CD14-positive monocyte (primary cell): Measurements from ENCODE around the gene MBP. TPM values are rescaled to one million over a fixed set of nuclear protein-coding genes. Genes with fewer than 3 reads are reported as not detected.

Experiments used
- DNase-seq, 3 donors: peaks; one replicate each; pipeline ENCODE4 v3.0.0-alpha.2; 2011 to 2022
- H2AFZ ChIP-seq: 2 replicates; pipeline ENCODE4 v1.6.0; 2012; ENCODE audit warnings: mild to moderate bottlenecking, low read depth, low read length, inconsistent platforms; ENCODE audit not compliant: insufficient read depth, poor library complexity, severe bottlenecking
- H3K27ac ChIP-seq, 2 donors: 1 replicate in 1 of 2; 2 replicates in 1 of 2; pipeline ENCODE4 v1.5.1; 2012 to 2013; ENCODE audit warnings: low read length in 2 of 2, control low read depth in 1 of 2, inconsistent platforms in 1 of 2, low read depth in 1 of 2, mild to moderate bottlenecking in 1 of 2
- H3K27me3 ChIP-seq, 2 donors: one replicate each; pipeline versions ENCODE4 v1.6.0 to v1.6.1; 2011 to 2013; ENCODE audit warnings: low read length in 2 of 2; ENCODE audit not compliant: control insufficient read depth in 2 of 2, insufficient read depth in 2 of 2
- H3K36me3 ChIP-seq, 2 donors: replicated peaks in 1 of 2; 1 replicate in 1 of 2; 2 replicates in 1 of 2; pipeline versions ENCODE4 v1.5.1 to v1.6.1; 2012 to 2013; ENCODE audit warnings: low read length in 2 of 2, control low read depth in 1 of 2, inconsistent platforms in 1 of 2, mild to moderate bottlenecking in 1 of 2; ENCODE audit not compliant: insufficient read depth in 2 of 2, control insufficient read depth in 1 of 2
- H3K4me1 ChIP-seq, 2 donors: 1 replicate in 1 of 2; 2 replicates in 1 of 2; pipeline versions ENCODE4 v1.5.1 to v1.6.1; 2012 to 2013; ENCODE audit warnings: low read length in 2 of 2, control low read depth in 1 of 2, inconsistent platforms in 1 of 2, mild to moderate bottlenecking in 1 of 2, moderate library complexity in 1 of 2; ENCODE audit not compliant: insufficient read depth in 2 of 2, control insufficient read depth in 1 of 2
- H3K4me2 ChIP-seq: replicated peaks from 2 replicates; pipeline ENCODE3; 2012; ENCODE audit warnings: low read length, moderate library complexity, mild to moderate bottlenecking; ENCODE audit not compliant: poor library complexity, severe bottlenecking; ENCODE audit errors: extremely low read depth
- H3K4me3 ChIP-seq, 3 experiments: fragments of 200-600 bp in 1 of 3; sonication (generic) in 1 of 3; replicated peaks in 1 of 3; 1 replicate in 2 of 3; 2 replicates in 1 of 3; pipeline ENCODE4 v1.5.1; 2011 to 2013; ENCODE audit warnings: low read length in 3 of 3, mild to moderate bottlenecking in 3 of 3, control low read depth in 2 of 3, low read depth in 2 of 3, inconsistent platforms in 1 of 3, moderate library complexity in 1 of 3
- H3K79me2 ChIP-seq: 2 replicates; pipeline ENCODE4 v1.6.0; 2012; ENCODE audit warnings: mild to moderate bottlenecking, control low read depth, inconsistent platforms, low read length, moderate library complexity; ENCODE audit not compliant: insufficient read depth
- H3K9ac ChIP-seq: 2 replicates; pipeline ENCODE4 v1.6.0; 2017; ENCODE audit warnings: low read length, mild to moderate bottlenecking; ENCODE audit not compliant: insufficient read depth, poor library complexity, severe bottlenecking
- H3K9me3 ChIP-seq, 2 donors: replicated peaks in 1 of 2; 1 replicate in 1 of 2; 2 replicates in 1 of 2; pipeline versions ENCODE4 v1.5.1 to v1.6.1; 2012 to 2013; ENCODE audit warnings: low read length in 2 of 2, control low read depth in 1 of 2; ENCODE audit not compliant: control insufficient read depth in 1 of 2, insufficient read depth in 1 of 2
- H4K20me1 ChIP-seq: 2 replicates; pipeline ENCODE4 v1.6.0; 2012; ENCODE audit warnings: mild to moderate bottlenecking, low read length, control low read depth, moderate library complexity; ENCODE audit not compliant: insufficient read depth
- H3K27ac Mint-ChIP-seq, 7 donors: one replicate each; pipeline ENCODE4 v1.8.0; 2020; ENCODE audit warnings: mild to moderate bottlenecking in 7 of 7, mixed read lengths in 7 of 7, moderate library complexity in 6 of 7, inconsistent platforms in 2 of 7
- H3K27me3 Mint-ChIP-seq, 3 donors: one replicate each; pipeline ENCODE4 v1.8.0; 2021 to 2022; ENCODE audit warnings: low read depth in 3 of 3, mild to moderate bottlenecking in 3 of 3, mixed read lengths in 3 of 3, moderate library complexity in 3 of 3, inconsistent platforms in 1 of 3
- H3K36me3 Mint-ChIP-seq, 2 donors: one replicate each; pipeline ENCODE4 v1.8.0; 2020; ENCODE audit warnings: mixed read lengths in 2 of 2, inconsistent platforms in 1 of 2, mild to moderate bottlenecking in 1 of 2
- H3K4me1 Mint-ChIP-seq: one replicate; pipeline ENCODE4 v1.8.0; 2020; ENCODE audit warnings: mild to moderate bottlenecking, mixed read lengths
- H3K4me3 Mint-ChIP-seq, 2 donors: one replicate each; pipeline ENCODE4 v1.8.0; 2020; ENCODE audit warnings: mild to moderate bottlenecking in 2 of 2, mixed read lengths in 2 of 2, moderate library complexity in 1 of 2
- H3K9me3 Mint-ChIP-seq, 7 donors: one replicate each; pipeline ENCODE4 v1.8.0; 2020 to 2022; ENCODE audit warnings: mixed read lengths in 7 of 7, mild to moderate bottlenecking in 6 of 7, moderate library complexity in 6 of 7, inconsistent platforms in 2 of 7
- CTCF ChIP-seq: fragments of 200-600 bp; IDR thresholded peaks from one replicate; pipeline ENCODE4 v1.8.0; 2022; ENCODE audit warnings: antibody characterized with exemption, mild to moderate bottlenecking
- WGBS: methylation state at CpG from one replicate; pipeline ENCODE4 v1.1.5; 2013; ENCODE audit warnings: missing lambda C conversion rate; ENCODE audit not compliant: insufficient coverage; 5-methylcytosine and 5-hydroxymethylcytosine counted together
- intact Hi-C, 2 donors: fragments of 100-400 bp; cut with micrococcal nuclease; formaldehyde crosslinking; loops; one replicate each; pipeline versions ENCODE4 v1.15.0 to v1.15.1; 2023
- polyA plus RNA-seq, 3 donors: library from polyadenylated mRNA; depleted of rRNA in 1 of 3; unstranded in 2 of 3; stranded (reverse) in 1 of 3; fragments of 300-500 nt in 2 of 3; fragments of >200 nt in 1 of 3; fragmentation: Illumina TruSeq in 2 of 3; gene quantifications; 1 replicate in 2 of 3; 2 replicates in 1 of 3; pipeline ENCODE4 v1.2.3, GENCODE V29; 2012 to 2021

MBP gene
- polyA plus RNA-seq, 3 donors, result 47.7 to 81.0 (median 50.4) TPM

- H3K9me3 Mint-ChIP-seq, result no peaks in the 10 kb centered on the region
- no peak overlapping the region for H3K9ac ChIP-seq
- no peak overlapping the region for H3K27ac ChIP-seq
- no peaks in the 10 kb centered on the region for H3K9me3 ChIP-seq
- DNase-seq, result no peak
- H3K4me3 Mint-ChIP-seq, result no peak overlapping the region
- intact Hi-C loops, result no loop called here
- H3K4me1 Mint-ChIP-seq, result peaks cover 8% of the 10 kb centered on the region
- no peaks in the 10 kb centered on the region for H4K20me1 ChIP-seq
- H3K27ac Mint-ChIP-seq, result no peak overlapping the region
- H3K4me3 ChIP-seq, result no peak overlapping the region
- peaks cover 6 to 8% of the 10 kb centered on the region in 2 donors for H3K4me1 ChIP-seq
- WGBS, result 93% methylated on average over 5 of the region's 8 CpGs
- H2AFZ ChIP-seq, result no peak overlapping the region
- H3K27me3 Mint-ChIP-seq, result peaks cover 0 to 8% (median 3%) of the 10 kb centered on the region in 3 donors
- H3K36me3 ChIP-seq, result no peaks in the 10 kb centered on the region
- no peak overlapping the region for H3K4me2 ChIP-seq
- TF ChIP-seq CTCF, result no peak
- no peaks in the 10 kb centered on the region for H3K27me3 ChIP-seq
- H3K79me2 ChIP-seq, result no peaks in the 10 kb centered on the region
- H3K36me3 Mint-ChIP-seq, result no peaks in the 10 kb centered on the region
Measured at GRCh38 chr18:76994086-76994654, 138.4 kb downstream of the MBP start.

GRCh38 chr18:76993573-76993972, 139.0 kb downstream of the MBP start:
- no peak overlapping the region for H2AFZ ChIP-seq
- DNase-seq, result no peak
- Mint-ChIP-seq H3K4me3 (no peak overlapping the region), H3K9me3 (no peaks in the 10 kb centered on the region), H3K36me3 (no peaks in the 10 kb centered on the region), H3K27ac (no peak overlapping the region), H3K27me3 (peaks cover 0 to 8% (median 3%) of the 10 kb centered on the region in 3 donors), H3K4me1 (peaks cover 8% of the 10 kb centered on the region)
- no peaks in the 10 kb centered on the region for H4K20me1 ChIP-seq
- WGBS, result 98% methylated on average over 7 of the region's 11 CpGs
- no peak overlapping the region for H3K4me2 ChIP-seq
- H3K27ac ChIP-seq, result no peak overlapping the region
- no peak overlapping the region for H3K4me3 ChIP-seq
- H3K4me1 ChIP-seq, result peaks cover 6 to 8% of the 10 kb centered on the region in 2 donors
- H3K27me3 ChIP-seq, result no peaks in the 10 kb centered on the region
- no peak for TF ChIP-seq CTCF
- H3K36me3 ChIP-seq, result no peaks in the 10 kb centered on the region
- intact Hi-C loops, result no loop called here
- H3K9ac ChIP-seq, result no peak overlapping the region
- no peaks in the 10 kb centered on the region for H3K79me2 ChIP-seq
- no peaks in the 10 kb centered on the region for H3K9me3 ChIP-seq
